GM21576 (cell line): ENCODE data around the gene CLASP1.

Experiments
- ATAC-seq: cut with Tn5 transposase; IDR thresholded peaks from one replicate; pipeline ENCODE4 v1.9.1; 2021; ENCODE audit warnings: mild to moderate bottlenecking, moderate library complexity; ENCODE audit not compliant: unreplicated experiment

Gene CLASP1

DNA sequence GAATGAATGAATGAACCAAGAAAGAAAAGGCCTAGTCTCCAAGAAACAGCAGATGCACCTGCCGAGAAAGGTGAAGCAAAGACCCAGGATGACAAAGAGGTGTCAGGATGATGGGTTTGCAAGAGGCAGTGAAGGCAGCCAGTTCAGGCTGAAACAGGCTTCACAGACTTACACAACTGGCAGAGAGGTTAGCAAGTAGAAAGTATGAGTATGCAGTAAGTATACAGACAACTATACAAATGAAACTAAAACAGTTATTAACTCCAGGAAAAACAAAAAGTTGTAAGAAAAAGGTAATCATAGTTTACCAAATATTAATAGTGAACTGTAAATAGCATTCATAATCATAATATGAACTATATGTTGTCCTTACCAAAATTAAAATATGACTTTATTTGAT, 138.4 kb downstream of the CLASP1 start:
- ATAC-seq = no peak

DNA sequence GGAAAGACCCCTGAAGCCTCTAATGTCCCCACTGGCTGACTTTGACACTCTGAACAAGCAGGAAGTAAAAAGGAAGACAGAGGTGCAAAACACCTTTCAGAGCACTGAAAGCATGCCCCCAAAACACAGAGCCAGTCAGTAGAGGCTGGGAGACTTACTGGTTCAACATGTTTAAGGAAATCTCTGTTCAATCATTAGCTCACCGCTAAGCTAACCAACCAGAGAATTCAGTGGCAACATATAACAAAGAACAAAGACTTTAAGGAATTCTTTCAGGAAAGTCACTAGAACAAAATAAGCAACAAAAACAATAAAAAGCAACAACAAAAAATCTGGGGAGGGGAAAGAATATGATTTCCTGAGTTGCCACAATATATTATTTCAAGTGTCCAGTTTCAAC, 142.6 kb downstream of the CLASP1 start:
- no peak for ATAC-seq

- ATAC-seq = no peak
Observed at GRCh38 chr2:121505986-121506586, 143.2 kb downstream of the CLASP1 start.

GRCh38 chr2:121505005-121505404, 144.3 kb downstream of the CLASP1 start:
- no peak for ATAC-seq

DNA sequence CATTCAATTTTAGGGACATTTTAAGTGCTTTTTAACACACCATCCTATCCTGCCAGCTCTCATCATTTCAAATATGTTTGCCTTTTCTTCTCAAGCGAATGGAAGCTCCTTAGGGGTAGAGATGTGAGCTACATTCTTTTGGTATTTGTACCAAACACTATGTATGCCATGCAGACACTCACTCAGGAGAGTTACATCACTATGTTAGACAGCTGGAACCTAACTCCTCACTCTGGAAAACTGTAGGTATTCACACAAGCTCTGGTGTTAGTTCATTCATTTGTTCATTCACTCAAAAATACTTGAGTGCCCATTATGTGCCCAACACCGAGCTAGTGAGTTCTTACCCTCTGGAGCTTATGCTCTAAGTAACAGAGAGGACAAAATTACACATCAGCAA, 144.9 kb downstream of the CLASP1 start:
- no peak for ATAC-seq

- ATAC-seq = no peak
Observed at GRCh38 chr2:121502781-121503180, 146.5 kb downstream of the CLASP1 start.

DNA sequence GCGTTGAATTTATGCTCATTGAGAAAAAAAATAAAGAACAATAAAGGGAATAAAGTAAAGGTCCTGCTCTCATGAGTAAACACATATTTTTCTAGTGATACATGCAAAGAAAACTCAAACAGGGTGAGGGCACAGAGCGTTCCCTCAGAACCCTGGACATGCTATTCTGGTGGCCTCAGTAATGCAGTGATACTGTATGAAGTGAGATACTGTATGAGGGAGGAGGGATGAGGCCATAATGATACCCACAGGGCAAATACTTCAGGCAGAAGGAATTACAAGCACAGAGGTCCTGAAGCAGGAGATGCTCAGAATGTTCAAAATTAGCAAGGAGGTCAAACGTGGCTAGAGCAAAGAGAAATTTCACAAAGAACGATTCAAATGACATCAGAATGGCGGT, 147.0 kb downstream of the CLASP1 start:
- ATAC-seq = no peak

DNA sequence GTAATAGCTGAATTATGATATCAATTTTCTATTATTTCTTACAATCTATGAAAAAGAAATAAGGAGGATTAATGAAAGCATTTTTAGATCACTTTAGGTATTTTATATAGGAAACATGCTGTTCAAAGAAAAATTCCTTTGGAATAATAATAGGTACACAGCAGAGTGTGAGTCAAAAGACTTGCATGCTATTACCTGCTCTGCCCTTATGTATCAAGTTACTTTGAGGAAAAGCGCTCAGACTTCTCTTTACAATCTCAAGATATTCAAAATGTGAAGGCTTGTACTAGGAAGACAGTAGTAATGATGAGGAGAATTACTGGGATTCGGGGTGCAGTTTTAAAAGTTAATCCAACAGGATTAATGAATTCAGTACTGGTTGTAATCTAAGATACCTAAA, 147.7 kb downstream of the CLASP1 start:
- ATAC-seq = no peak

DNA sequence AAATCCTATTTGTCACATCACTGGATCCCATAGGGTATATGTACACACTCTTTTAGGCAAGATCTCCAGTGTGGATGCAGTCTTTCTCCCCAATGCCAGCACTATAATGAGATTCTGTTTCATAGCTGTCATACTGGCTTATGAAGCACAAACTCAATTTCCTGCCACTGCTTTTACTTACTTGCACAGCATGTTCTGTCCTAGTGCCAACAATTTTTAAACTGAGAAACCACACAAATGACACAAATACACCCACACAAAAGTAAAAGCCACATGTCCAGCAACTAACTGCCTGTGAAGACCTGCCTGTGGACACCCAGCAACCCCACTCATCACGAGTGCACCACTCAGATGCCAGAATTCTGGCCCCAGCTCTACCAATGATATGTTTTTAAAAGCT, 148.2 kb downstream of the CLASP1 start:
- no peak for ATAC-seq

DNA sequence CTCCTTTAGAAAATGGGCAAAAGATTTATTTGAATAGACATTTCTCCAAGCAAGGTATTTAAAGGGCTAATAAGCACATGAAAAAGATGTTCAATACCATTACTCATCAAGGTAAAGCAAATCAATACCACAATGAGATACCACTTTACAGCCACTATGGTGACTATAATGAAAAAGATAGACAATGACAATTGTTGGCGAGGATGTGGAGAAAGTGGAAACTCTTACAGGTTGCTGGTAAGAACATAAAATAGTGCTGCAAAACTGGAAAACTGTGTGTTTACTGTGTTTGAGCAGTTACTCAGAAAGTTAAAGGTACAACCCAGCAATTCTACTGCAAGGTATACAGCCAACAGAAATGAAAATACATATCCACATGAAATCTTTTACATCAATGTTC, 150.5 kb downstream of the CLASP1 start:
- ATAC-seq = no peak

GRCh38 chr2:121492409-121492808, 156.9 kb downstream of the CLASP1 start:
- no peak for ATAC-seq

GRCh38 chr2:121491518-121491917, 157.7 kb downstream of the CLASP1 start:
- no peak for ATAC-seq

DNA sequence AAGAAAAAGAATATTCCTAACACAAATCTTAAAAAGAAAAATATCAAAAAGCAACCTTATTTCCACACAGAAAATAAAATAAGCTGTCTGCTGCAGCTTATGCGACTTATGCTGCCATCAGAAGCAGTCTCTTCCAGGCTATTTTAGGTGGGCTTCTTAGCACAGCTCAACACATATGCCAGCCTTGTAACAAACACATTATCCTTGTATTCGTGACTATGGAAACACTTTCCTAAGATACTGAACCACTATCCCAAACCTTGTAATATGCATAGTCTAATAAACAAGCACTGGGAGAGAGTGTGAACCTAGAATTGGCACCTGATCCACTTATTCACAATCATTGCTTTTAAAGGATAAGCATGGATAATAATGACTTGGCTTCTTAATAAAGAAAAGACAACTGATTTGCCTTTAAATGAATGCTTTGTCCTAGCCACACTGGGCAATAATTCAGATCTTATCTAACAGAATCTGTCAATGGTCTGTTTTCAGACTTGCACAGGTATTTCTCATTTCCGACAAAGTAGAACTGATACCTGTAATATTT, 158.6 kb downstream of the CLASP1 start:
- ATAC-seq = no peak

DNA sequence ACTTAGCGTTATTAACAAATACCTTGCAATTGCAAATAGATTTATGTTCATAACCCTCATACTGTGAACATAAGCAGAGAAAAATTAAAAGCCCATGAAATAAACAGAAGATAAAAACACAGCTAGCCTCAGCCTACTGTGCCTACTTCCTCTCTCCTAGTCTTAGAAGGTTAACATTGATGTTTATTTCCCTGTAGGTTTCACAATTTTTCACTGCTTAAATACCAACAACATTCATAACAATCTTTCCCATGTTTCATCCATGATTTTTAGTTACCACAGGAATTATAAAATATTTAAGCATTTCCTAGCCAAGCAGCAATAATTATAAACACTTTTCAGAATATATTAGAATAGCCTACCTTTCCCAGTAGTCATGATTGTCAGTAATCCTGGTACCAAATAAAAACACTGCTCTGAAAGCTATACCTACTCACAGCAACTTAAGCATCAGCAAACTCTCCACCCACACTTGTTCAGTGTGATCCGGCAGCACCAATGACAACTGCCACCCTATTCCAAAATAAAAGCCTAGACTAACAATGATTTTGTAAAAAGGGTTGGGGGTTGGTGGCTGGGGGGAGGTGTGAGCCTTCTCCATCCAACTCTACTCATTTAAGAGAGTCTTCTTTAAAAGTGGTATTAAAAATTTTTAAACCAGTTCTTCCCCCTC, 159.2 kb downstream of the CLASP1 start:
- no peak for ATAC-seq

DNA sequence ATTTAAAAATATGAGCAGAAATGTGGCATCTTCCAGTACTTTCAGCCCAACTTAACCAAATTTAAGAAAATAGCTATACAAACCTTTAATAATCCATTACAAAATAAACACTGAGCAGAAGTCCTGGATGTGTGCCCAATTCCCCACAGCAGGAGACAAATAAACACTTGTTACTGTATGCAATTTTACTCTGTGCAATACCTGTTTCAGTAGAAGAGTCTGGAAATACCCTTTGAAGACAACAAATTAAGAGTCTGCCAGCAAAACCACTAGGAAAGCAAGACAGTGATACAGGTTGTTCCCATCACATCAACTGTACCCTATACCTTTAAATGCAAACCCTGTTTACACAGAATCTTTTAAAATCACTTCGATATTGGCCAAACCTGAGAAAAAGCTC, 160.0 kb downstream of the CLASP1 start:
- no peak for ATAC-seq

- no peak for ATAC-seq
Observed at GRCh38 chr2:121486191-121486790, 163.0 kb downstream of the CLASP1 start.

GRCh38 chr2:121485039-121485438, 164.2 kb downstream of the CLASP1 start:
- no peak for ATAC-seq

GRCh38 chr2:121483846-121484245, 165.4 kb downstream of the CLASP1 start:
- ATAC-seq = no peak

DNA sequence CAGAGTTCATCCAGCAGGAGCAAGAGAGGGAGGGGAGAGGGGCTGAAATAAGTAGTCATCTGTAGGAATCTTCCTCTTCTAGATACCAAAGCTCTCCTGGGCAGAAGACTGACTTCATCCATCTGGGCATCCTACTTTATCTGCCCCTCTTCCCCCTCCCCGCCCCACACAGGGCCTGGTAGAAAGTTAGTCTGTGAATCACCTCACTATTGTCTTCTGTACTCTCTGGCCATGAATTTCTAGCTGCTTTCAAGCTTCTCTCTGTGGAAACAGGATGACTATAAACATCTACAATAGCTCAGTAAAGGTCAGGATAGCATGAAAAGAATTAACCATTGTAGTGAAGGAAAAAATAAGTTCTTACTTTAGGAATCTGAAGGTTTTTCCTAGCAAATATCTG, 166.2 kb downstream of the CLASP1 start:
- no peak for ATAC-seq

DNA sequence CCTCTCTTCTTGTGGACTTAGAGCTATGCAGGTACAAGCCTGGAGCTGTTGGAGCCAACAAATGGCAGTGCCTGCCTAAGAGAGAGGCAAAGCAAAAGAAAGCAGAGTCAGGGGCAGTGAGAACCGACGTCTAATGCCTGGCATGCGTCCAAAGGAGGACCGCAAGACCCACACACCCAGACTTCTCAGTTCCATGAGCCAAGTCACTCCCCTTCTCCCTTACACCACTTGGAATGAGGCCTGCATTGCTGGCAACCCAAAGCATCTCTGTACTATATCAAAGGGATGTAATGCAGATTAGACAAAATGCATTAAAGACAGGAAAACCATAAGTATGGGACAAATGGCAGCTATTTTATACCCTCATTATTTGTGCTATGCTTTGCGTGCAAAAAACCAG, 168.4 kb downstream of the CLASP1 start:
- ATAC-seq = no peak

GRCh38 chr2:121479882-121480522, 169.3 kb downstream of the CLASP1 start:
- no peak for ATAC-seq
